ENCODE data around the gene CHST5.

DNA sequence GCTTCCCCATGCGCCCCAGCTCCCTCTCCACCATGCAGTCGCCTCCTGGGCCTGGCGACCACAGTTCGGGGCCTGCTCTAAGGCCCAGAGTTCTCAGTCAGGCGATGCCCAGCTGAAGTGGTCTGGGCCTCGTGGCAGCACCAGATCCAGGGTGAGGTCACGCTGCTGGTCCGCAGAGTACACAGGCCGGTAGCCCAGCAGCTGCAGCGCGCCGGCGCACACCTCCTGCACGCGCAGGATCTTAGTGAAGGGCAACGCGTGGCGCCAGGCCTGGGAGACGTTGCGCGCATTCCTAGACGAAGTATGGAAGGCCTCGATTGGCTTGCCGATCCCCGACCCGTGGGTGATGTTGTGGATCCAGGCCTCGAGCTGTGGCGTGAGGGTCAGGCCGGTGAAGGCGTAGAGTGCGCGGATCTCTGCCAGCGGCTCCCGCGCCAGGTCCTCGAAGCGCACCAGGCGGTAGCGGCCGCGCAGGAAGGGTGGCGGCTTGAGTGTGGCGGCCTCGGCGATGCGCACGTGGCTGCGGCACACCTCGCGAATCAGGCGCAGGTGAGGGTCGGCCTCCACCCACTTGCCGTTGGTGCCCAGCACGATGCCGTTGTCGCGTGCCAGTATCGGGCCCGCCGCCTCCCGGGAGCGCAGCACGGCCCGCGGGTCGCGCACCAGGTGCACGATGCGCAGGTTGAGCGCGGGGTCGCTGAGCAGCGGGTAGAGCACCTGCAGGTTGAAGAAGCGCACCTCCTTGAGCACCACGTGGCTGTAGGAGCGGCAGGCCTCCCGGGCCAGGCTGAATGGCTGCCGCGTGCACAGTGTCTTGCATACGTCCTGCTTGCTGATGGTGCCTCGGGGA is 6.6 kb downstream of the CHST5 start:
- no peak for TF ChIP-seq CTCF (IDR thresholded peaks at IDR 0.05)
- no peak for TF ChIP-seq EZH2 (IDR thresholded peaks at IDR 0.05; ENCODE audit: borderline replicate concordance, insufficient read depth, low read depth, low read length, poor library complexity, severe bottlenecking)

All from B cell (primary cell).